ENCODE measurements around the gene NTNG1.

NTNG1 gene

DNA sequence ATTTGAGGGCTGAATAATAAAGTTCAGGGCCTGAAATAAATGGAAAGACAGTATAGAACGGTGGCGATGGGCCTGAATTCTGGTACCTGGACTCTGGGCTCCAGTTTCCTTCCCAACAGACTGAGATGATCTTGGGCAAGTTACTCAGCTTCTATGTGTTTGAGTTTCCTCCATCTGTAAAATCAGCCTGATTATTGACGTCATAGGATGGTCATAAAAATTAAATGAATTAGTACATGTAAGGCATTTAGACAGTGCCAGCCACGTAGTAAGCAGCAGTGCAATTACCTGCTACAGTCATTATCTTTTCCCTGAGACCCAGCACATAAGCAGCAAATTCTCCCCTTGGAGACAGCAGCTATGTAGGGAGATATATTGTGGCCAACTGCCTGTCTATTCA lies 260.9 kb downstream of the NTNG1 start:
- POLR2A ChIA-PET (ENCODE audit: low non-redundant PET), result no interaction called here
- no peak for DNase-seq (ENCODE audit: low spot score)
- TF ChIP-seq CTCF (conservative IDR thresholded peaks at IDR 0.05; ENCODE audit: low read depth), result no peak
- CTCF ChIA-PET, result no interaction called here
- H3K27ac ChIP-seq, result no peak overlapping the region

- DNase-seq (ENCODE audit: low spot score), result no peak
- ChIA-PET CTCF (no interaction called here), POLR2A (ENCODE audit: low non-redundant PET) (no interaction called here)
- TF ChIP-seq CTCF (conservative IDR thresholded peaks at IDR 0.05; ENCODE audit: low read depth), result no peak
- no peak overlapping the region for H3K27ac ChIP-seq
Observed at GRCh38 chr1:107404756-107405155, 263.9 kb downstream of the NTNG1 start.

GRCh38 chr1:107405236-107405635 lies 264.4 kb downstream of the NTNG1 start:
- ChIA-PET CTCF (no interaction called here), POLR2A (ENCODE audit: low non-redundant PET) (no interaction called here)
- no peak for TF ChIP-seq CTCF (conservative IDR thresholded peaks at IDR 0.05; ENCODE audit: low read depth)
- no peak for DNase-seq (ENCODE audit: low spot score)
- H3K27ac ChIP-seq, result no peak overlapping the region

GRCh38 chr1:107407011-107407410 lies 266.2 kb downstream of the NTNG1 start:
- no peak for DNase-seq (ENCODE audit: low spot score)
- TF ChIP-seq CTCF (conservative IDR thresholded peaks at IDR 0.05; ENCODE audit: low read depth), result no peak
- CTCF ChIA-PET, result no interaction called here
- no peak overlapping the region for H3K27ac ChIP-seq
- POLR2A ChIA-PET (ENCODE audit: low non-redundant PET), result no interaction called here

GRCh38 chr1:107413546-107413945 lies 272.7 kb downstream of the NTNG1 start:
- no peak overlapping the region for H3K27ac ChIP-seq
- ChIA-PET CTCF (no interaction called here), POLR2A (ENCODE audit: low non-redundant PET) (no interaction called here)
- no peak for DNase-seq (ENCODE audit: low spot score)
- no peak for TF ChIP-seq CTCF (conservative IDR thresholded peaks at IDR 0.05; ENCODE audit: low read depth)

- no peak overlapping the region for H3K27ac ChIP-seq
- DNase-seq (ENCODE audit: low spot score), result no peak
- no peak for TF ChIP-seq CTCF (conservative IDR thresholded peaks at IDR 0.05; ENCODE audit: low read depth)
- ChIA-PET POLR2A (ENCODE audit: low non-redundant PET) (no interaction called here), CTCF (no interaction called here)
Observed at GRCh38 chr1:107413951-107414350, 273.1 kb downstream of the NTNG1 start.

DNA sequence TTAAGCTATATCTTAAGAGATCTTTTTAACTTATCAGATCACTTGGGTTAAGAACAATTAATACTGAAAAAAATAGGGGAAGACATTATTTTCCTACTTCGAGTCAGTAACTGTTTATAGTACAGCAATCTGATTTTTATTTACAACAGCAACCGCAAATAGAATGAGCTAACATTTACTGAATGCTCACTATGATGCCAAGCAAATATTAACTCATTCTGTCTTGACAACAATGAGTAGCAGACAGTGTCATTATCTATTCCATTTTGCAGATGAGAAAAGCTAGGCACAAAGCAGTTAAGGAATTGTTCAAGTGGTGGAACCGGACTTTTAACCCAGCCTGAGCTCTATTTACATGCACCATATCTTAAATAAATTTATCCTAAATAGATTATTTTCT lies 273.7 kb downstream of the NTNG1 start:
- no peak overlapping the region for H3K27ac ChIP-seq
- DNase-seq (ENCODE audit: low spot score), result no peak
- ChIA-PET CTCF (no interaction called here), POLR2A (ENCODE audit: low non-redundant PET) (no interaction called here)
- TF ChIP-seq CTCF (conservative IDR thresholded peaks at IDR 0.05; ENCODE audit: low read depth), result no peak
